ENCODE data around the gene SLC27A5.
"Not testable (repeated sequence)": the region's sequence is repeated elsewhere in the genome, so short reads cannot be mapped to it uniquely, and the experiment has no call there.

The SLC27A5 gene

DNA sequence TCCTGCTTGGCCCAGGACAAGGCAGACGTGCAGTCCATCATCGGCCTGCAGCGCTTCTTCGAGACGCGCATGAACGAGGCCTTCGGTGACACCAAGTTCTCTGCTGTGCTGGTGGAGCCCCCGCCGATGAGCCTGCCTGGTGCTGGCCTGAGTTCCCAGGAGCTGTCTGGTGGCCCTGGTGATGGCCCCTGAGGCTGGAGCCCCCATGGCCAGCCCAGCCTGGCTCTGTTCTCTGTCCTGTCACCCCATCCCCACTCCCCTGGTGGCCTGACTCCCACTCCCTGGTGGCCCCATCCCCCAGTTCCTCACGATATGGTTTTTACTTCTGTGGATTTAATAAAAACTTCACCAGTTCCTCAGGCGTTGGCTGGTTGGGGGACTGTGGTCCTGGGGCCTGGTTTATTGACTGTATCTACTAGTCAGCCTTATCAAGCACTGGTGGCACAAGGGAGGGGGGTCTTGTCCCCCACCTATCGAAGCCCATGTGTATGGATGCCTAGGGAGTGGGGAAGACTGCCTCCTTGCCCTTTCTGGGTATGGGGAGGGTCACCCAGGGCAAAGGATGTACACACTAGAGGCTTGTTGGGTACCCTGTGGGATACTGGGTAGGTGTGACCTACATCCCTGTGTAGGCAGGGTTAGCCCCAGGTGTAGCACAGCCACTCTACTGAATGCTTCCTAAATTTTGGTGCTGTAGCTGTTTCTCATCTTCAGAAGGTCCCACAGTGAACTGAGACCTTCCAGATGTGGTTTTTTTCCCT lies 38.8 kb upstream of the SLC27A5 start:
- DNase-seq (ENCODE audit: low read depth, low spot score) = no peak

- DNase-seq (ENCODE audit: low read depth, low spot score) = no peak
Observed at GRCh38 chr19:58549664-58550361, 38.0 kb upstream of the SLC27A5 start.

DNA sequence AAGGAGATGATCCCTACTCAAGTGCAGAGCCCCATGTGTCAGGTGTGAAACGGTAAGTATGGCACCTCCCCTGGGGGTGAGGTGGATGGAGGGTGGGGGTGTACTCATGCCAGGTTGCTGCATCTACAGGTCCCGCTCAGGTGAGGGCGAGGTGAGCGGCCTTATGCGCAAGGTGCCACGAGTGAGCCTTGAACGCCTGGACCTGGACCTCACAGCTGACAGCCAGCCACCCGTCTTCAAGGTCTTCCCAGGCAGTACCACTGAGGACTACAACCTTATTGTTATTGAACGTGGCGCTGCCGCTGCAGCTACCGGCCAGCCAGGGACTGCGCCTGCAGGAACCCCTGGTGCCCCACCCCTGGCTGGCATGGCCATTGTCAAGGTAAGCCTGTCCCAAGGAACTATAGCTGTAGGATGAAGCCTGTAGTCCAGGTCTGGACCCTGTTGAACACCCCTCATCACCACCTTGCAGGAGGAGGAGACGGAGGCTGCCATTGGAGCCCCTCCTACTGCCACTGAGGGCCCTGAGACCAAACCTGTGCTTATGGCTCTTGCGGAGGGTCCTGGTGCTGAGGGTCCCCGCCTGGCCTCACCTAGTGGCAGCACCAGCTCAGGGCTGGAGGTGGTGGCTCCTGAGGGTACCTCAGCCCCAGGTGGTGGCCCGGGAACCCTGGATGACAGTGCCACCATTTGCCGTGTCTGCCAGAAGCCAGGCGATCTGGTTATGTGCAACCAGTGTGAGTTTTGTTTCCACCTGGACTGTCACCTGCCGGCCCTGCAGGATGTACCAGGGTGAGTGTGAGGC lies 37.3 kb upstream of the SLC27A5 start:
- no peak for DNase-seq (ENCODE audit: low read depth, low spot score)

GRCh38 chr19:58547323-58548312 lies 35.8 kb upstream of the SLC27A5 start:
- DNase-seq (ENCODE audit: low read depth, low spot score) = no peak

- no peak for DNase-seq (ENCODE audit: low read depth, low spot score)
Observed at GRCh38 chr19:58546019-58546530, 34.3 kb upstream of the SLC27A5 start.

DNA sequence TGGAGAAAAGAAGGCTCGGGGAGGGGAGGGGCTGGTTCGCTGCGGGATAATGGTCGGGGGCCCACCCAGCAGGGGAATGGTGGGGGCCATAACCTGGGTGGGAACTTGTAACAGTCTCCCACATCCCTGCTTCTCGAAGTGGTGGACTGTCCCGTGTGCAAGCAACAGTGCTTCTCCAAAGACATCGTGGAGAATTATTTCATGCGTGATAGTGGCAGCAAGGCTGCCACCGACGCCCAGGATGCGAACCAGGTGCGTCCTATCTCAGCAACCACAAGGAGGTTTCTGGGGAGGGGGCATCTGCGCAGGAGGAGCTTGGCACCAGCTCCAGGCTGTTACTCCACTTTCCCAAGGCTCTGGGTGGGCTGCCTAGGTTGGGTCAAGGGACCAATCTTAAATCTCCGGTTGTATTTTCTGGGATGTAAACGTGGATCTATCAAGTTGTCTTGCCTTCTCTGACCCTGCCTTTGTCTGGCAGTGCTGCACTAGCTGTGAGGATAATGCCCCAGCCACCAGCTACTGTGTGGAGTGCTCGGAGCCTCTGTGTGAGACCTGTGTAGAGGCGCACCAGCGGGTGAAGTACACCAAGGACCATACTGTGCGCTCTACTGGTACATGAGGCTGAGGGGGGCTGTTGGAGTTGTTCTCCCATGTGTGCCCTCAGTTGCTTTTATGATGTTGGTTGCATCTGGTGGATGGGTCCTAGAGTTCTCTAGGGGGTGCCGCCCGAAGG lies 33.7 kb upstream of the SLC27A5 start:
- DNase-seq (ENCODE audit: low read depth, low spot score) = peak; percentile 25

DNA sequence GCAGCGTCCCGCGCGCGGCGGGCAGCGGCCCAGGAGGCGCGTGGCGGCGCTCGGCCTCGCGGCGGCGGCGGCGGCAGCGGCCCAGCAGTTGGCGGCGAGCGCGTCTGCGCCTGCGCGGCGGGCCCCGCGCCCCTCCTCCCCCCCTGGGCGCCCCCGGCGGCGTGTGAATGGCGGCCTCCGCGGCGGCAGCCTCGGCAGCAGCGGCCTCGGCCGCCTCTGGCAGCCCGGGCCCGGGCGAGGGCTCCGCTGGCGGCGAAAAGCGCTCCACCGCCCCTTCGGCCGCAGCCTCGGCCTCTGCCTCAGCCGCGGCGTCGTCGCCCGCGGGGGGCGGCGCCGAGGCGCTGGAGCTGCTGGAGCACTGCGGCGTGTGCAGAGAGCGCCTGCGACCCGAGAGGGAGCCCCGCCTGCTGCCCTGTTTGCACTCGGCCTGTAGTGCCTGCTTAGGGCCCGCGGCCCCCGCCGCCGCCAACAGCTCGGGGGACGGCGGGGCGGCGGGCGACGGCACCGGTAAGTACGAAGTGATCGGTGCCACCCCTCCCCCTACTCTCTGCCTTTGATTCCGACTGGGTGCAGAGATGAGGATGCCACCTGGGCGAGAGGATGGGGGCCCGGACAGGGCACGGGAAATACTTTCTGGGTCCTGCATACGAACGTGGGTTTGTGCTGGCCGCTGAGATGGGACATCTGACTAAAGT lies 32.9 kb upstream of the SLC27A5 start:
- peak; percentile 90 for DNase-seq (ENCODE audit: low read depth, low spot score)

DNA sequence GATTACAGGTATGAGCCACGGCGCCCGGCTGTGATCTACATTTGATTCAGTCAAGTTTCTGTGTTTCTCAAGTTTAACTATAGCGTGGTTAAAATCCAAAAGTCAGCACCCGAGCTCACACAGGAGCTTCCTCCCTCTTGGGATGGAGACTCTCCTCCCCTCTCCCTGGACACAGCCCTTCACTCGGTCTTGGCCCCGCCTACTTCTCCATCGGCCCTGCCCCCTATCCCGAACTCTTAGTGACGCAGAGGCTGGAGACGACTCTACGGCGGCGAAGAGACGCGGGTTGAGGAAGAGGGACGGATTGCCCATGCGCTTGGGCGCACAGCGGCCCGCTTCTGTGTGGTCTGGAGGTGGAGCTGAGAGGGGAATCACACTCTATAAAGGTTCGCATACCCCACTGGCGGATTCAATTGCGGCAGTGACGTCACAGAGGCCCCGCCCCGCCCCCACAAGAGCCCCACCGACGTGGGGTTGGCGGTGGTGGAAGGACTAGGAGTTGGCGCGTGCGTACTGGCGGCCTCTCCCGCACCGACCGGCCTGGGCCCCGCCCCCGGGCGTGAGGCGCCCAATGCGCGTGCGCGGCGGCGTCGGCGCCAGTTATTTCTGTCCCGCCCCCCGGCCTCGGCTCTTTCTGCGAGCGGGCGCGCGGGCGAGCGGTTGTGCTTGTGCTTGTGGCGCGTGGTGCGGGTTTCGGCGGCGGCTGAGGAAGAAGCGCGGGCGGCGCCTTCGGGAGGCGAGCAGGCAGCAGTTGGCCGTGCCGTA lies 32.2 kb upstream of the SLC27A5 start, which contains the start of gene TRIM28:
Gene TRIM28, plus strand, starts transcription at position 239 of the 765 bp plus-strand sequence. CDS start 694 bp downstream, outside the sequence.
- peak; percentile 100 for DNase-seq (ENCODE audit: low read depth, low spot score)

GRCh38 chr19:58542641-58543372 lies 31.0 kb upstream of the SLC27A5 start:
- not testable (repeated sequence) for DNase-seq (ENCODE audit: low read depth, low spot score)

DNA sequence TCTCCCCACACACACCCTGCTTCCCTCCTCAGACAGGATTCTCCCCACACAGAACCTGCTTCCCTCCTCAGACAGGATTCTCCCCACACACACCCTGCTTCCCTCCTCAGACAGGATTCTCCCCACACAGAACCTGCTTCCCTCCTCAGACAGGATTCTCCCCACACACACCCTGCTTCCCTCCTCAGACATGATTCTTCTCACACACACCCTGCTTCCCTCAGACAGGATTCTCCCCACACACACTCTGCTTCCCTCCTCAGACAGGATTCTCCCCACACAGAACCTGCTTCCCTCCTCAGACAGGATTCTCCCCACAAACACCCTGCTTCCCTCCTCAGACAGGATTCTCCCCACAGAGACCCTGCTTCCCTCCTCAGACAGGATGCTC lies 27.4 kb upstream of the SLC27A5 start:
- not testable (repeated sequence) for DNase-seq (ENCODE audit: low read depth, low spot score)

GRCh38 chr19:58538257-58539168 lies 26.7 kb upstream of the SLC27A5 start:
- peak; percentile 61 for DNase-seq (ENCODE audit: low read depth, low spot score)

DNA sequence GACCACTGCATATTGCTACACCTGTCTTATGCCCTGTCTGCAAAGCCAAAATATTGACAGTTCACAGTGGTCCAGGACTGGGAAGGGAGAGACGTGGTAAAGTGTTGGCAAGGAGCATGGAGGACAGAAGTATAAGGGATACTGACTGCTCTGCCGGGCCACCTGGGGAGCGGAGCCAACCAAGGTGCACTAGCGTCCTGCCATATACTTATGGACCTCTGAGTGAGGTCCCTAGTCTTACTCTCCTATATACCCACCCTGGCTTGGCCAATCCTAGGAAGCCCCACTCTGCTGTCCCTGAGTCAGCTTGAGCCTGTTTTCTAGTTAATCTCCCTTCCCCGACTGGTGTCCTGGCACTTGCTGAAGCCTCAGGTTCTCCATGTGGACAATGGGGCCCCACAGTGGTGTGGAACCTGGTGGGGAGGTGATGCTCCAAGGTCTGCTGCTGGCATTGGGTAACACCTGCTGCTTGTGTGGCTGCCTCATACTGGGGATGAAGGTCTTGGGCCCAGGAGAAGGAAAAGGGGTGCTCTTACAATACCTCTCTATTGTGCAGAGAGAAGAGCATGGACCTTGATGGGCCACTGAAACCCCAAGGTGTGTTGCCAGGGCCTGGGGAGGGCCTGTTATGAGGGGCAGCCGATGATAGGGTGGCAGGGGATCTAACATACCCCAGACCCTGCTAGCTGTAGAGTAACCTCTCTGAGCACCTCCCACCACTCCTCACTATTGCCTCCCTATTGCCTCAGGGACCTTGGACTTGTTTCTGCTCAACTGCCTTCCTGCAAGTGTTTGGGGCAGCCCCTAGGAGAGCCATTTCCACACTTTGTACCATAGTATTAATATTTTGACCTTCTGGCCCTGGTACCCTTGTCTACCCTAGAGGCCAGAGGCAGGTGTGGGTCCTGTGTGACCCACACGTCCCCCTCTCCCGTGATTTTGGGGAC lies 25.3 kb upstream of the SLC27A5 start:
- DNase-seq (ENCODE audit: low read depth, low spot score) = no peak

DNA sequence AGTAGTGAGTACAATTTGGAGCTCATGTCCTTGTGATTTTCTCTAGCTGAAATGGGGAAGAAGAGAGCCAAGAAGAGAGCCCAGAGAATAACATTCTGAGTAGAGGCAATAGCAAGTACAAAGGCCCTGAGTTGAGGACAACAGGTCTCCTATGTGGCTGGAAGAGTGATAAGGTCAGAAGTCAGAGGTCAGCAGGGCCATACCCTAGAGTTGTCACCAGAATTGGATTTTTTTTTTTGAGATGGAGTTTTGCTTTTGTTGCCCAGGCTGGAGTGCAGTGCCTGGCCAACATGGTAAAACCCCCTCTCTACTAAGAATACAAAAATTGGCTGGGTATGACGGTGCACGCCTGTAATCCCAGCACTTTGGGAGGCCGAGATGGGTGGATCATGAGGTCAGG lies 24.1 kb upstream of the SLC27A5 start:
- no peak for DNase-seq (ENCODE audit: low read depth, low spot score)

DNA sequence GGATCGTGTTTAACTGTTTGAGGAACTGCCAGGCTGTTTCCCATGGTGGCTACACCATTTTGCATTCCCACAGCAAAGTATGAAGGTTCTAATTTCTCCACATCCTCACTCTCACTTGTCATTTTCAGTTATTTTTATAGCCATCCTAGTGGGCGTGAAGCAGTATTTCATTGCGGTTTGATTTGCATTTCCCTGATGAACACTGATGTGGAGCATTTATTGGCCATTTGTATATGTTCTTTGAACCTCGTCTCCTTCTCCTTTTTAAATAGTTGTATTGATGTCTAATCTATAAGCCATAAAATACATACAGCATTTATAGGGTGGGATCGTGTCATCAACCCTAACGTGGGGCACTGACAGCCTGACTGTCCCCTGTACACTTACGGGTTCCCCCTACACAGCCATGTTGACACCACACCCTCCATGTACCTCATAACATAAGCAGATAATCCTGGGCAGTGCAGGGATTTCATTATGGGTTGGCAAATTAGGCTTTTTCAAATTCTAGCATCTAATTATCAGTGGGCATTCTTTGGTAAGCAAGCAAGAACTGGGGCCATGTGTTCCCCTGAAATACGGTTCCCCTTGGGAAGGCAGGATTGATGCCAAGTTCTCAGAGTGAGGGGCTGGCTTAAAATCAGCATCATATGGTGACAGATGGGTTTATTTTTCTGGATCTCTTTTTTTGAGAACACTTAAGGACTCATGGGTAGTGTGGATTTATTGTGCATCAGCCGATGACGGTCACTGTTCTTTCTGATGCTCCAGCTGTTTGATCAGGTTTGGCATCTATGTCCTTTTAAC lies 19.4 kb upstream of the SLC27A5 start:
- DNase-seq (ENCODE audit: low read depth, low spot score) = no peak

DNA sequence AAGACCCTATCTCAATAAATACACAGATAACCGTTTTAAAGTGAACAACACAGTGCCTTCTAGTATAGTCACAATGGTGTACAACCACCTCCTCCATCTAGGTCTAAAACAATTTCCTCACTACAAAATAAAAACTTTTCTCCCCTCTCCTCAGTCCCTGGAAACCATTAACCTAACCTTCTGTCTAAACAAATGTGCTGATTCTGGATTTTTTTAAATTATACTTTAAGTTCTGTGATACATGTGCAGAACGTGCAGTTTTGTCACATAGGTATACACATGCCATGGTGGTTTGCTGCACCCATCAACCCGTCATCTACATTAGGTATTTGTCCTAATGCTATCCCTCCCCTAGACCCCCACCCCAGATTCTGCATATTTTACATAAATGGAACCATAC lies 17.6 kb upstream of the SLC27A5 start:
- no peak for DNase-seq (ENCODE audit: low read depth, low spot score)

Measured in astrocyte of the hippocampus (primary cell).